ENCODE measurements around the gene MUSTN1. TPM values are rescaled to one million over a fixed set of nuclear protein-coding genes. Genes with fewer than 3 reads are reported as not detected.

MUSTN1 gene
- total RNA-seq, 1 experiment from 2014 or later, result not detected

Small RNA genes within 50 kb of the gene (small RNA-seq; reads per million reads assigned to genes)
- gene MIR8064, result not detected
- gene MUSTN1, result not detected

Other genes starting within 250 kb of the MUSTN1 start
- gene PBRM1, start 149.1 kb downstream of the MUSTN1 start, total RNA-seq (2014; rRNA removed; shearing (Covaris generic); ENCODE audit: low replicate concordance), result 38.4 and 53.3 TPM in 2 replicates
- 96.9 and 138 TPM in 2 replicates for gene GNL3, start 149.0 kb downstream of the MUSTN1 start, total RNA-seq (2014; rRNA removed; shearing (Covaris generic); ENCODE audit: low replicate concordance)
- 34.7 and 52.0 TPM in 2 replicates for gene GLT8D1, start 129.2 kb downstream of the MUSTN1 start, total RNA-seq (2014; rRNA removed; shearing (Covaris generic); ENCODE audit: low replicate concordance)
- 122 and 184 TPM in 2 replicates for gene SPCS1, start 128.9 kb downstream of the MUSTN1 start, total RNA-seq (2014; rRNA removed; shearing (Covaris generic); ENCODE audit: low replicate concordance)
- gene NEK4, start 64.1 kb downstream of the MUSTN1 start, total RNA-seq (2014; rRNA removed; shearing (Covaris generic); ENCODE audit: low replicate concordance), result 20.5 and 44.1 TPM in 2 replicates
- not detected in 2 replicates for gene ITIH1, start 57.4 kb downstream of the MUSTN1 start, total RNA-seq (2014; rRNA removed; shearing (Covaris generic); ENCODE audit: low replicate concordance)
- gene ITIH3, start 40.2 kb downstream of the MUSTN1 start, total RNA-seq (2014; rRNA removed; shearing (Covaris generic); ENCODE audit: low replicate concordance), result not detected in 2 replicates
- gene ITIH4, start 4.3 kb downstream of the MUSTN1 start, total RNA-seq (2014; rRNA removed; shearing (Covaris generic); ENCODE audit: low replicate concordance), result 11.1 and 14.3 TPM in 2 replicates
- gene STIMATE, start 62.5 kb upstream of the MUSTN1 start, total RNA-seq (2014; rRNA removed; shearing (Covaris generic); ENCODE audit: low replicate concordance), result 25.0 and 39.6 TPM in 2 replicates
- gene SFMBT1, start 211.1 kb upstream of the MUSTN1 start, total RNA-seq (2014; rRNA removed; shearing (Covaris generic); ENCODE audit: low replicate concordance), result 0.58 and 3.0 TPM in 2 replicates